Stimulated activated CD8-positive, alpha-beta memory T cell treated with anti-CD3 and anti-CD28 coated beads, Interleukin-4, amount 100 ng/mL, for 1 hour (primary cell): ENCODE data around the gene TRIO.

ENCODE experiments used
- DNase-seq, 2 donors: peaks; one replicate each; pipeline ENCODE4 v3.0.0-alpha.2; 2020; ENCODE audit warnings: low read depth in 2 of 2, low spot score in 1 of 2

The TRIO gene

GRCh38 chr5:14145435-14146334 lies 2.5 kb downstream of the TRIO start:
- DNase-seq = no peak

- DNase-seq = no peak
Observed at GRCh38 chr5:14146725-14147124, 3.6 kb downstream of the TRIO start.

GRCh38 chr5:14147210-14147609 lies 4.1 kb downstream of the TRIO start:
- DNase-seq = no peak

- no peak for DNase-seq
Observed at GRCh38 chr5:14148483-14148882, 5.3 kb downstream of the TRIO start.

- no peak for DNase-seq
Observed at GRCh38 chr5:14148890-14149671, 5.9 kb downstream of the TRIO start.

- no peak for DNase-seq
Observed at GRCh38 chr5:14149672-14150274, 6.6 kb downstream of the TRIO start.

- DNase-seq = no peak
Observed at GRCh38 chr5:14151416-14151815, 8.3 kb downstream of the TRIO start.

- no peak for DNase-seq
Observed at GRCh38 chr5:14153071-14153864, 10.1 kb downstream of the TRIO start.

GRCh38 chr5:14153932-14154731 lies 11.0 kb downstream of the TRIO start:
- DNase-seq = no peak

GRCh38 chr5:14155075-14155474 lies 11.9 kb downstream of the TRIO start:
- DNase-seq = no peak

GRCh38 chr5:14155739-14156138 lies 12.6 kb downstream of the TRIO start:
- no peak for DNase-seq

- no peak for DNase-seq
Observed at GRCh38 chr5:14156290-14156649, 13.1 kb downstream of the TRIO start.

GRCh38 chr5:14156650-14157492 lies 13.7 kb downstream of the TRIO start:
- DNase-seq = no peak

- DNase-seq = no peak
Observed at GRCh38 chr5:14157493-14157782, 14.3 kb downstream of the TRIO start.

- DNase-seq = no peak
Observed at GRCh38 chr5:14158890-14159666, 15.9 kb downstream of the TRIO start.

GRCh38 chr5:14161825-14162556 lies 18.8 kb downstream of the TRIO start:
- no peak for DNase-seq

- DNase-seq = no peak
Observed at GRCh38 chr5:14164164-14165163, 21.3 kb downstream of the TRIO start.
